Central memory CD8-positive, alpha-beta T cell (primary cell): ENCODE measurements around the gene SMIM24.
"Not testable (repeated sequence)": the region's sequence is repeated elsewhere in the genome, so short reads cannot be mapped to it uniquely, and the experiment has no call there.

Source experiments
- ATAC-seq: fragments of 150-1000 bp; cut with Tn5 transposase; replicated peaks from 2 replicates; pipeline ENCODE4 v1.10.0; 2022; ENCODE audit warnings: mild to moderate bottlenecking, moderate FRiP score, moderate number of reproducible peaks; ENCODE audit not compliant: poor library complexity, severe bottlenecking; ENCODE audit errors: extremely low read depth
- DNase-seq, 2 donors: peaks; one replicate each; pipeline ENCODE4 v3.0.0; 2021; ENCODE audit warnings: low spot score in 2 of 2
- H3K27ac Mint-ChIP-seq: one replicate; pipeline ENCODE4 v1.8.0; 2022; ENCODE audit warnings: low read depth, mild to moderate bottlenecking, moderate library complexity, mixed read lengths
- H3K27me3 Mint-ChIP-seq: one replicate; pipeline ENCODE4 v1.8.0; 2022; ENCODE audit warnings: mixed read lengths
- H3K36me3 Mint-ChIP-seq: one replicate; pipeline ENCODE4 v1.8.0; 2022; ENCODE audit warnings: mild to moderate bottlenecking, moderate library complexity, mixed read lengths; ENCODE audit not compliant: insufficient read depth
- H3K4me1 Mint-ChIP-seq: one replicate; pipeline ENCODE4 v1.8.0; 2022; ENCODE audit warnings: mixed read lengths
- H3K4me3 Mint-ChIP-seq: one replicate; pipeline ENCODE4 v1.8.0; 2022; ENCODE audit warnings: mild to moderate bottlenecking, moderate library complexity, mixed read lengths
- H3K9me3 Mint-ChIP-seq: one replicate; pipeline ENCODE4 v1.8.0; 2022; ENCODE audit warnings: mixed read lengths

Gene SMIM24

DNA sequence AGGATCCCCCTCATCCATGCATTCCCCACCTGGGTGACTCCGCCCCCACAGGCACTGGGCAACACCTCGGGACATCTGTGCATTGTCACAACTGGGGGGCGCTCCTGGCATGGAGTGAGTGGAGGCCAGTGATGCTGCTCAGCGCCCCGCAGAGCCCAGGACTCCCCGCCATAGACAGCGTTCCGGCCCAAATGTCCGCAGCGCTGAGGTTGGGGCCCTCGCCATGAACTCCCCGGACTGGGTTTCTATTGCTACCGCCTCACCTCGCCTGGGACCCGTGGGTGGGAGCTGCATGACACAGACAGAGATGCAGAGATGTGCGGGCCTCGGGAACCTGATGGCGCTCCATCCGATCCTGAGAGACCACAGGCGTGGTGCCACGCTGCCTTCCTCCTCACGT lies 30.4 kb upstream of the SMIM24 start:
- Mint-ChIP-seq H3K27me3 (no peaks in the 10 kb centered on the region), H3K36me3 (peaks cover 17% of the 10 kb centered on the region), H3K4me1 (peaks cover 64% of the 10 kb centered on the region), H3K4me3 (peak overlapping the region; percentile 62), H3K9me3 (no peaks in the 10 kb centered on the region), H3K27ac (no peak overlapping the region)
- no peak for DNase-seq
- no peak for ATAC-seq

- Mint-ChIP-seq H3K36me3 (peaks cover 21% of the 10 kb centered on the region), H3K9me3 (no peaks in the 10 kb centered on the region), H3K27me3 (no peaks in the 10 kb centered on the region), H3K4me1 (peaks cover 68% of the 10 kb centered on the region), H3K4me3 (peak overlapping the region; percentile 62), H3K27ac (peak overlapping the region; percentile 20)
- ATAC-seq: no peak
- DNase-seq: no peak
Observed at GRCh38 chr19:3509566-3509989, 29.3 kb upstream of the SMIM24 start.

DNA sequence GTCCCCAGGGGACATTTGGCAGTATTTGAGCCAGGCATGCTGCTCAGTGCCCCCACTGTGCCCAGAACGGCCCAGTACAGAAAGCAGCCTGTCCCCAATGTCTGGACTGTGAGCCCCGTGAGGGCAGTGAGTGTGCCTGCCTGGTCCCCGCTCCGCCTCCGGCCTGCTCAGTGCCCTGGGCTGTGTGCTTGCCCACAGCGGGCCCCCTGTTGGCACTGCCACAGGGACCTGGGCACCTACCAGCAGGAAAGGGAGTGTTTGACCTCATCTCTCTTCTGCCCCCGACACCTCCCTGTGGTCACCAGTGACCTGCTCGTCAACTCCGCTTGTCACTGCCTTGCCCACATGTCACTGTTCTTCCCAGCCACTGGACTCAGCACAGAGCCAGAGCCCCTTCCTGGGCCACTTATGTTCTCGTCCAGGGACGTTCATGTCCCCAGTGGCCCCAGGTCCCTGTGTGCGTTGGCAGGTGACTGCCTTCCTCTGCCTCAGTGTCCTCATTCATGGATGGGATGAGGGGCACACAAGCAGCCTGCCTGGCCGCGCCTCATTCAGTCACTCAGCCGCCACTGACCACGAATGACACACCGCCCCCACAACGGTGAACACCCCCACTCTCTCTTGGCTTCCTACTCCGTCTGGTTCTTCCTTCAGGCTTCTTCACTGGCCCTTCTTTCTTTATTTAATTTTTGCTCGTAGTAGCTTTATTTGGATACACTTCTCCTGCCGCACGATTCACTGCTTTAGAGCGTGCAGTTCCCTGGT lies 28.6 kb upstream of the SMIM24 start:
- Mint-ChIP-seq H3K9me3 (no peaks in the 10 kb centered on the region), H3K27ac (peak overlapping the region; percentile 35), H3K36me3 (peaks cover 21% of the 10 kb centered on the region), H3K4me3 (peak overlapping the region; percentile 62), H3K4me1 (peaks cover 63% of the 10 kb centered on the region), H3K27me3 (no peaks in the 10 kb centered on the region)
- DNase-seq (no peak), ATAC-seq (no peak)

DNA sequence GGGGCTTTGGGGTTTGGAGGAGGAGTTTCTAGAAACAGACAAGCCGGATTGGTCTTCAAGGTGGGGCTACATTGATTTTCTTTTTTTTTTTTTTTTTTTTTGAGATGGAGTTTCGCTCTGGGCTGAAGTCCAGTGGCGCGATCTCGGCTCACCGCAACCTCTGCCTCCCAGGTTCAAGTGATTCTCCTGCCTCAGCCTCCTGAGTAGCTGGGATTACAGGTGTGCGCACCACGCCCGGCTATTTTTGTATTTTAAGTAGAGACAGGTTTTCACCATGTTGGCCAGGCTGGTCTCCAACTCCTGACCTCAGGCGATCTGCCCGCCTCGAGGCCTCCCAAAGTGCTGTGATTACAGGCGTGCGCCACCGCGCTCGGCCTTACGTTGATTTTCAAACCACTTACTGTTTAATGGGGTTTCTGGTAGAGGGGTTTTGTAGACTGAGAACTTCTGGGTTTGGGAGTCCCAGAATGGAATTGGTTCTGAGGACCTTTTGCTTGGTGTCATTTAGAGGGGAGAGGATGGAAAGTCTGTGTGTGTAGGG lies 27.9 kb upstream of the SMIM24 start:
- not testable (repeated sequence) for H3K27me3 Mint-ChIP-seq, DNase-seq, H3K9me3 Mint-ChIP-seq, ATAC-seq
- Mint-ChIP-seq H3K27ac (peak overlapping the region; percentile 35), H3K4me3 (peak overlapping the region; percentile 62), H3K4me1 (peaks cover 57% of the 10 kb centered on the region), H3K36me3 (peaks cover 23% of the 10 kb centered on the region)

DNA sequence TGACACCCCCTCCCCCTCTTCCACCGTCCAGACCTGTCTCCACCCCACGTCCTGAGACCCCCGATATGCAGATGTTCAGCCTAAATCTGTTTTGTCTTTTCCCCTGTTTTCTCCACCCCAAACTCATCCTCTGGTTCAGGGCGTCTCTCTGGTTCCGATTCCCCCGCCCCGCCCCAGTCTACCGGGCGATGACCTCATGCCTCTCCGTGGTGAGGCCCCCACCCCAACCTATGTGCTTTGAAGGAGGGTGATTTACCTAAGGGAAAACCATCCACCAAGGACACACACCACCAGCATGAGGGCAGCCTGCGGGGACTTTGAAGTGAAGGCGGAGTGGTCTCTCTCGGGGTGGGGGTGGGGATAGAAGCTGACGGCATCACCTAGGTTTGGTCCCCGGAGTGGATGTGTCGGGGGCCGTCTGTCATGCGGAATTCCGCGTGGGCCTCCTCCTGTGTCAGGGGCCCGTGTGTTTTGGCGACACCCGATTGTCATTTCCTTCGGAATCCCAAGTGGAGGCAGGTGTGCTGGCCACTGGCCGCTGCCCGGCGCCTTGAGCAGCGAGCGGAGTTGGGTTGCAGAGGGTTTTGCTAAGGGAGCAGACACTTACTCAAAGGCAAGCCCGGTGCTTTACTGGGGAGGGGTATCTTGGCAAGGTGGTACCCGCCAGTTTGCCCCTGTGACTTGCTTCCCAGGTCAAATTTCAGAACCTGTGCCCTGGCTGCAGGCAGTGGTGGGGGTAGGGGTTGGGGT lies 27.2 kb upstream of the SMIM24 start:
- H3K4me3 Mint-ChIP-seq: peak overlapping the region; percentile 92
- H3K4me1 Mint-ChIP-seq: peaks cover 57% of the 10 kb centered on the region
- DNase-seq: no peak

GRCh38 chr19:3506384-3507340 lies 26.3 kb upstream of the SMIM24 start:
- no peak for ATAC-seq
- DNase-seq: no peak
- H3K27ac Mint-ChIP-seq: peak overlapping the region; percentile 98
- peaks cover 23% of the 10 kb centered on the region for H3K36me3 Mint-ChIP-seq
- H3K9me3 Mint-ChIP-seq: no peaks in the 10 kb centered on the region
- peaks cover 48% of the 10 kb centered on the region for H3K4me1 Mint-ChIP-seq
- H3K4me3 Mint-ChIP-seq: peak overlapping the region; percentile 92
- H3K27me3 Mint-ChIP-seq: no peaks in the 10 kb centered on the region

More for the DNA sequence above, 27.2 kb upstream of the SMIM24 start:
- peaks cover 23% of the 10 kb centered on the region for H3K36me3 Mint-ChIP-seq
- ATAC-seq: no peak
- H3K9me3 Mint-ChIP-seq: no peaks in the 10 kb centered on the region
- H3K27me3 Mint-ChIP-seq: no peaks in the 10 kb centered on the region
- H3K27ac Mint-ChIP-seq: peak overlapping the region; percentile 98

DNA sequence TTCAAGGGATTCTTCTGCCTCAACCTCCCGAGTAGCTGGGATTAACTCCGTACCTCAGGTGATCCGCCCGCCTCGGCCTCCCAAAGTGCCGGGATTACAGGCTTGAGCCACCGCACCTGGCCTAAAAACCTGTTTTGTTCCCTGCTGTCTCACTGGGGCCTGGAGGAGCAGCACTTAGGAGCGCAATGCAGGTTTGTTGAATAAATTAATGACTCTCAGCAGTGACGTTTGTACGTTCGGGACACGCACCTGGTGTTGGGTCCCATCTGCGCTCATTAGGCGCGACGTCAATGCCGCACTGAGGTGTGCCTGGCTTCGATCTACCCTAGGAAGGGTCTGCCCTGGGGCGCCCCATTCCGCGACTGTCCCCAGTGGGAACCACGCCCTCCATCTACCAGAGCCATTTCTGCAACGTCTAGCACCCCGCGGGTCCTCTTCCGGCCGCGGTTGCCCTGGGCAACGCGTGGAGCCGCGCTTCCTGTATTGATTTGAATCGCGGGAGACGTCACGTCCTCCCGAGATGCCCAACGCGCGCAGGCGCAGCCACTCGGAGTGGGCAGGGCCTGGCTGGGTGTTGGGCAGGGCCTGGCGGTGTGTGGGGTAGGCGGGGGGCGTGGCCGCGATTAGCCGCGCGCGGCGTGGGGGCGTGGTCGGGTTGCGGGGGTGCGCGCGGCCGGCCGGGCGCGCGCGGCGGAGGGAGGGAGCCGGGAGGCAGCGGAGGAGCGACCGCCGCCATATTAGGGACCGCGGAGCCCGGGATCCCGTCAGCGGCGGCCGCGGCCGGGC lies 25.5 kb upstream of the SMIM24 start, which contains the start of gene FZR1:
Gene FZR1 (plus strand): TSS at position 714 of the 786 bp plus-strand sequence. CDS start 16,679 bp downstream, outside the sequence.
- H3K4me1 Mint-ChIP-seq: peaks cover 52% of the 10 kb centered on the region
- peak; percentile 90 for ATAC-seq
- H3K36me3 Mint-ChIP-seq: peaks cover 23% of the 10 kb centered on the region

GRCh38 chr19:3504735-3505134 lies 24.4 kb upstream of the SMIM24 start:
- peaks cover 50% of the 10 kb centered on the region for H3K4me1 Mint-ChIP-seq
- ATAC-seq (no peak), DNase-seq (no peak)
- peaks cover 28% of the 10 kb centered on the region for H3K36me3 Mint-ChIP-seq
- no peaks in the 10 kb centered on the region for H3K27me3 Mint-ChIP-seq
- H3K27ac Mint-ChIP-seq: peak overlapping the region; percentile 98
- peak overlapping the region; percentile 92 for H3K4me3 Mint-ChIP-seq
- H3K9me3 Mint-ChIP-seq: no peaks in the 10 kb centered on the region

More for the DNA sequence above, 25.5 kb upstream of the SMIM24 start, which contains the start of gene FZR1:
- Mint-ChIP-seq H3K27me3 (no peaks in the 10 kb centered on the region), H3K4me3 (peak within 1 kb of the TSS; percentile 92), H3K27ac (peak within 1 kb of the TSS; percentile 98), H3K9me3 (no peaks in the 10 kb centered on the region)
- peak; percentile 97 to 100 for DNase-seq

GRCh38 chr19:3503036-3503572 lies 22.8 kb upstream of the SMIM24 start:
- peaks cover 27% of the 10 kb centered on the region for H3K36me3 Mint-ChIP-seq
- no peaks in the 10 kb centered on the region for H3K9me3 Mint-ChIP-seq
- H3K27me3 Mint-ChIP-seq: no peaks in the 10 kb centered on the region
- ATAC-seq (no peak), DNase-seq (no peak)
- H3K27ac Mint-ChIP-seq: peak overlapping the region; percentile 98
- peaks cover 34% of the 10 kb centered on the region for H3K4me1 Mint-ChIP-seq
- no peak overlapping the region for H3K4me3 Mint-ChIP-seq

DNA sequence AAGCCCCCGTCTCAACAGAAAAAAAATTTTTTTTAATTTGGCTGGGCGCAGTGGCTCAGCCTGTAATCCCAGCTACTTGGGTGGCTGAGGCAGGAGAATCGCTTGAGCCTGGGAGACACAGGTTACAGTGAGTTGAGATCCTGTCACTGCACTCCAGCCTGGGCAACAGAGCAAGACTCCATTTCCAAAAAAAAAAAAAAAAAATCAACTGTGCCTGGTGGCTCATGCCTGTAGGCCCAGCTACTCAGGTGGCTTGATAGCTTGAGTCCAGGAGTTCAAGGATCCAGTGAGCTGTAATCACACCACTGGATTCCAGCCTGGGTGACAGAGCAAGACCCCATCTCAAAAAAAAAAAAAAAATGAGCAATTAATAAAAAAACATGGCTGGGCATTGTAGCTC lies 21.5 kb upstream of the SMIM24 start:
- no peak for ATAC-seq
- no peaks in the 10 kb centered on the region for H3K9me3 Mint-ChIP-seq

GRCh38 chr19:3500429-3501101 lies 20.2 kb upstream of the SMIM24 start, which contains the start of gene DOHH:
TSS of gene DOHH (minus strand) at chr19:3500674. CDS start at chr19:3496814, 3,860 bp downstream.
- Mint-ChIP-seq H3K4me3 (peak within 1 kb of the TSS; percentile 95), H3K27ac (peak within 1 kb of the TSS; percentile 99), H3K4me1 (peaks cover 27% of the 10 kb centered on the region), H3K27me3 (no peaks in the 10 kb centered on the region), H3K36me3 (peaks cover 18% of the 10 kb centered on the region), H3K9me3 (no peaks in the 10 kb centered on the region)
- ATAC-seq (peak; percentile 84), DNase-seq (peak; percentile 90)

More for the DNA sequence above, 21.5 kb upstream of the SMIM24 start:
- H3K36me3 Mint-ChIP-seq: peaks cover 24% of the 10 kb centered on the region
- peaks cover 34% of the 10 kb centered on the region for H3K4me1 Mint-ChIP-seq
- no peaks in the 10 kb centered on the region for H3K27me3 Mint-ChIP-seq
- H3K27ac Mint-ChIP-seq: no peak overlapping the region
- DNase-seq: no peak
- no peak overlapping the region for H3K4me3 Mint-ChIP-seq
